Activated T-cell treated with anti-CD3 and anti-CD28 coated beads for 4 hours (primary cell): ENCODE results near the gene SNRNP25.
A peak's percentile ranks its signal among the peaks of the same experiment; 100 is the strongest.

Experiments used
- DNase-seq: peaks from one replicate; pipeline ENCODE4 v3.0.0-alpha.2; 2020

Gene SNRNP25

DNA sequence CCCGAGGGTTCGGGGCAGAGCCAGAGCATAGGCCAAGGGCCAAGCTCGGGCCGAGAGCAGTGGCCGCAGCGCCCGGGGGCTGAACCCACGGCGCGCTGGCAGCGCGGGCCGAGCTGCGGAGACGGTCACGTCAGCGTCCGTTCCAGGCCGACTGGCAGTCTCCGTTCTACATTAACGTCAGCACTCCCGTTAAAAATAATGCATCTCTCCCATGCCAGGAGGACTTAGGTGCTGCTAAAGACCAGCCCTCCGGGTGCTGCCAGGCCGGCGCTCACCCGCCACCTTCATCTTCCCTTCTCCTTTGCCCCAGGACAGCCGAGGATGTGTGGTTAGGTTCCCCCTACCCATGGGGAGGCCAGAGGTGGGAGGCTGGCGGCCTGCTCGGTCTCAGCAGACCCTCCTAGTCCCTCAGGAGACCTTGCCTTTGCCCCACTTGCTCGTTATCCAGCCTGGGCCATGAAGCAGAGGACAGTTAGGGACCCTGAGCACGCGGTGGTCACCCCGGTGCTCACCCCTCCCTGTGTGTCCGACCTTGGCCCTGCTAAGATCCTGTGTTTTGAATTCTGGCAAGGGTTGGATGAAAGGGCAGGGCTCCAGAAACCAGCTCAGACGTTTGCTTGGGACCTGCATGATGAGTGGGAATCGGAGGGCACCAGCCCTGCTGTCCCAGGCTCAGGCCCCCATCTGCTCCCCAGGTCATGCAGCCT lies 25.0 kb downstream of the SNRNP25 start:
- no peak for DNase-seq

DNA sequence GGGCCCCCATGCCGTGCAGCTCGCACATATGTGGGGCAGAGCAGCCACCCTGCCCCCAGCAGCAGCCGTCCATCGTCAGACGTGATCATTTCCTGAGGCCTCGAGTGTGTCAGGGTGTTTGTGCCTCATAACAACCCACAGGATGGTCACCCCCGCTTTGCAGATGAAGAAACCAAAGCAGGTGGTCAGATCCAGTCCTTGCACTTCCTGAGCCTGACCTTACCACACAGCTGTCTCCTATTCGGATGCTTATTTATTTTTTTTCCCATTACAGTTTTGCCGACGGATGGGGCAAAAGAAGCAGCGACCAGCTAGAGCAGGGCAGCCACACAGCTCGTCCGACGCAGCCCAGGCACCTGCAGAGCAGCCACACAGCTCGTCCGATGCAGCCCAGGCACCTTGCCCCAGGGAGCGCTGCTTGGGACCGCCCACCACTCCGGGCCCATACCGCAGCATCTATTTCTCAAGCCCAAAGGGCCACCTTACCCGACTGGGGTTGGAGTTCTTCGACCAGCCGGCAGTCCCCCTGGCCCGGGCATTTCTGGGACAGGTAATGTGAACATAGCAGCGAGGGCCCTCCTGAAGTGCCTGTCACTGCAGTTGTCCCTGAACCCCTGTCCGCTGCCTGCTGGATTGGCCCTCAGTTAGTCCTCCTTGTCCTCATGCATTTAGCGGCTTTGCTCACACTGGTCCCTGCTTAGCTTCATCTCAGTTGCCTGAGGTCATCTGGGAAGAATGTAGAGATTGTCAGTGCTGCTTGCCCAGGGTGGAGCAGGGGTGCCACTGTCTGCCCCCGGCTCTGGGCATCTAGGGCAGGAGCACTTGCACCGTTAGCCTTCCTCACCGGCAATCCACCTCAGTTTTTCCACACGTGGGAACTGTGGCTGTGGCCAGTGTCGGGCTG lies 25.8 kb downstream of the SNRNP25 start:
- no peak for DNase-seq

DNA sequence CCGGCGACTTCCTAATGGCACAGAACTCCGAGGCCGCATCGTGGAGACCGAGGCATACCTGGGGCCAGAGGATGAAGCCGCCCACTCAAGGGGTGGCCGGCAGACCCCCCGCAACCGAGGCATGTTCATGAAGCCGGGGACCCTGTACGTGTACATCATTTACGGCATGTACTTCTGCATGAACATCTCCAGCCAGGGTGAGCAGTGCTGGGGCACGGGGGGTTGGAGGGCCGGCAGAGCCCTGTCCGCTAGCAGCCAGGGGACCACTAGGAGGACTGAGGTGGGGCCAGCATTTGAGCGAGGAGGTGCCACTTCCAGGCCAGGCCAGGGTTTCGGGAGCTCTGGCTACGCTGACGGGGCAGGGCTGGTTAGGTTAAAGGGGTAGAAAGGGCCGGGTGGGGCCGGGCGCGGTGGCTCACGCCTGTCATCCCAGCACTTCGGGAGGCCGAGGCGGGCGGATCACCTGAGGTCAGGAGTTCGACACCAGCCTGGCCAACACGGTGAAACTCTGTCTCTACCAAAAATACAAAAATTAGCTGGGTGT lies 29.5 kb downstream of the SNRNP25 start:
- DNase-seq = no peak

DNA sequence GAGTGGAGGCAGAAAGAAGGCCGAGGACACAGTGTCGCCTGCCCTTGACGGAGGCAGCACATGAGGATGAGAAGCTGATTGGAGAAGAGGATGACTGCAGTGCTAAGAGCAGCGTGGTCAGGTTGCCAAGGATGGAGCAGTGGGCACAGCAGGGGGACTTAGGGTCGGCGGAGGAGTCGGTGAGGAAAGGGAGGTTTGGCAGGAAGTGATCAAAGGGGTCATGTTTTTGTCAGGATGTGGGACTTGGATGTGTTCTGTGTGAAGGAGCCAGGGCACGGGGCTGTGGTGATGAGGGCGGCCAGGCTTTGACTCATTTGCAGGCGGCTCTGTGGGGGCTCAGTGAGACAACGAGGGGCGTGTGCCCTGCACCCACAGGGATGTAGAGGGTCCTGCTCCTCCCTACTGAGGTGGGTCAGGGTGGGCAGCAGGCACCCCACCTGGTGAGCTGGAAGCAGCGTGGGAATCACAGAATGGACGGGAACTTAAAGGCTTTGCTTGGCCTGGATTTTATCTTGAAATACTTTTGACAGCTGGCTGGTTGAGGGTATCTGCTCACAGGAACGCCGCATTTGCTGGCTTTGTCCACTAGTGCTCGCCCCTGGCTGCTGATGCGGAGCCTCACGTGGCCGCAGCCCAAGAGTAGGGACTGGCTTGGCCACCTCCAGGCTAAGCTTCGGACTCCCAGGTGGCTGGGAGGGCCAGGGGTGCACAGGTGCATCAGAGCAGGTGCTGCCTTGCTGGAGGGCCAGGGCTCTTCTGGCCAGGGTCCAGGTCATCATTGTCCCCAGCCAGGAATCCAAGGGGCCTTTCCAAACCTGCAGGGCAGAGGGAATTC lies 30.4 kb downstream of the SNRNP25 start:
- DNase-seq = no peak

DNA sequence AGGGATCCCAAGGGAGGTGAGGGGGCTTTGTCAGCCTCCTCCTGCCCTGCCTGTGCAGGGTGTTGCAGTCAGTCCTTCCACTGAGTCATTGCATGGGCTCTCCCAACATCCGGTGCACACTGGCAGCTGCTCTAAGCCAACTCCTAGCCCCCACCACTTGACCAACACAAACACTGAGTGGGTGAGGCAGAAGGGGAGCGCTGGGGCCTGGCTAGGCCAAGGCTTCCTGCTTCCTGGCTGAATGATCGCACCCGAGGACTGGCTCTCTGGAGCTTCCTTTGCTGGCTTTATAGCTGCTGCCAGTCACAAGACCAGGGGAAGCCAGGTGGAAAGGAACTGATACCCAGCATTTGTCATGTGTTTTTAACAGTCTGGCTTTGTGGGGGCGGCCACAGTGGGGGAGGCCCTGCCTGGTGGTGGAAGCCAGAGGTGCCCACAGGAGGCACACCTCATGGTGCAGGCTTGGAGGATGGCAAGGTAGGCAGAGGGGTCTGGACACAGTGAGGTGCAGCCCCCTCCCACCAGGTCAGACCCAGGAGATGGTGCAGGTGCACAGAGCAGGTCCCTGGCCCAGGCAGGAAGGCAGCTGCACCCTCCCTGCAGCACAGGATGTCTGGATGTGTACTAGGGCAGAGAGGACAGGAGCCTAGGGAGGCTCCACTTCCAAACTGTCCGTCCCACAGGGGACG lies 31.2 kb downstream of the SNRNP25 start:
- DNase-seq = peak; percentile 31

DNA sequence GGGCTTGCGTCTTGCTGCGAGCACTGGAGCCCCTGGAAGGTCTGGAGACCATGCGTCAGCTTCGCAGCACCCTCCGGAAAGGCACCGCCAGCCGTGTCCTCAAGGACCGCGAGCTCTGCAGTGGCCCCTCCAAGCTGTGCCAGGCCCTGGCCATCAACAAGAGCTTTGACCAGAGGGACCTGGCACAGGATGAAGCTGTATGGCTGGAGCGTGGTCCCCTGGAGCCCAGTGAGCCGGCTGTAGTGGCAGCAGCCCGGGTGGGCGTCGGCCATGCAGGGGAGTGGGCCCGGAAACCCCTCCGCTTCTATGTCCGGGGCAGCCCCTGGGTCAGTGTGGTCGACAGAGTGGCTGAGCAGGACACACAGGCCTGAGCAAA lies 31.8 kb downstream of the SNRNP25 start:
- no peak for DNase-seq

DNA sequence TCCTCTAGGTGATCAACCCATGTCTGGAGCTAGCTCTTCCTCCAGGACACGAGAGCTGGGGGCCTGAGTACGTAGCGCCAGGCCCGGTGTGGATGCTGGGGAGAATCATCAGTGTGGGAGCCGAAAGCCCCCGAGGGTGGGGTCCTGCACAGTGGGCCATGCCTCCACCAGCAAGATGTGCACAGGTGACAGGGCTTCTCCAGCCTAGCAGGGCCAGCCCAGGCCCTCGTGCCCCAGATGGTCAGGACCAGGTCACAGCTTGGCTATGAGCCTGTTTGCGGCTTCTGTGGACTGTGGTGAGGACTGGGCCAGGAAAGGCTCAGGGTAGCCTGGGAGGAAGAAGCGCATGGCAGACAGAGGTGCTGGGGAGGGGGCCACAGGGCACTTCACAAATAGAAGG lies 32.2 kb downstream of the SNRNP25 start:
- DNase-seq = no peak

DNA sequence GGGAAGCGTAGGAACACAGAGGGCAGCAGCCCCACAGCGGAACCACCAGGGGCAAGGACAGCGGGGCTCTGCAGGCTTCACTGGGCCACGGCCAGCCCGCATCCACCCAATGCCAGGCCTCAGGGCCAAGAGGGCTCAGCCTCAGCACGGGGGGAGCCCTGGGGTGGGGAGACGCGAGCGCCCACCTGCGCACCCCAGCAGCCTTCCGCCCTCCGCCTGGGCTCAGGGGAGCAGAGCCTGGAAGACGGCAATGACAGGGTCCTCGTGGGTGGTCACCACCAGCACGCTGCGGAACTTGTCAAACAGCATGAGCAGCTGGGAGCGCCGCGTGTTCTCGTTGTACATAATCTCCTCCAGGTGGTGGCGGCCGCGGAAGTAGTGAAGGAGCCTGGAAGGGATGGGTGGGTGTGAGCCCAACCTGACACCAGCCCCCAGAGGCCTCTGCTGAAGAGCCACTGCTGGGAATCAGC lies 32.9 kb downstream of the SNRNP25 start:
- no peak for DNase-seq

DNA sequence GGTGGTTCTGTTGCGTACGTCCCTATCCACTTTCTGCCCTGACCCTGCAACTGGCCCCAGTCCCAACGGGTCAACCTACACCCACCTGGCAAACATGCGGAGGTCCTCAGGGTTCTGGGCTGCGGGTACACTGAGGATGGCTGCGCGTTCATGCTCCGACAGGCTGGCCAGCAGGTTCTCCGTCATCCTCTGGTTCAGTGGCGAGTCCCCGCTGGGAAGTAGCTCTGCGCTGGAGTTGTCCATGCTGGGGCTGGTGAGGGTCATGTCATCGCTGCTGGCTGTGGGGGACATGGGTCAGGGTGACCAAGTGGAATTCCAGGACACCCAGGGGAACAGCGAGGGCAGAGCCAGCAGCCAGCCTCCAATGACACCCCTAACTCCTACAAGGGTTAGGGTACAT lies 35.0 kb downstream of the SNRNP25 start:
- DNase-seq = no peak

DNA sequence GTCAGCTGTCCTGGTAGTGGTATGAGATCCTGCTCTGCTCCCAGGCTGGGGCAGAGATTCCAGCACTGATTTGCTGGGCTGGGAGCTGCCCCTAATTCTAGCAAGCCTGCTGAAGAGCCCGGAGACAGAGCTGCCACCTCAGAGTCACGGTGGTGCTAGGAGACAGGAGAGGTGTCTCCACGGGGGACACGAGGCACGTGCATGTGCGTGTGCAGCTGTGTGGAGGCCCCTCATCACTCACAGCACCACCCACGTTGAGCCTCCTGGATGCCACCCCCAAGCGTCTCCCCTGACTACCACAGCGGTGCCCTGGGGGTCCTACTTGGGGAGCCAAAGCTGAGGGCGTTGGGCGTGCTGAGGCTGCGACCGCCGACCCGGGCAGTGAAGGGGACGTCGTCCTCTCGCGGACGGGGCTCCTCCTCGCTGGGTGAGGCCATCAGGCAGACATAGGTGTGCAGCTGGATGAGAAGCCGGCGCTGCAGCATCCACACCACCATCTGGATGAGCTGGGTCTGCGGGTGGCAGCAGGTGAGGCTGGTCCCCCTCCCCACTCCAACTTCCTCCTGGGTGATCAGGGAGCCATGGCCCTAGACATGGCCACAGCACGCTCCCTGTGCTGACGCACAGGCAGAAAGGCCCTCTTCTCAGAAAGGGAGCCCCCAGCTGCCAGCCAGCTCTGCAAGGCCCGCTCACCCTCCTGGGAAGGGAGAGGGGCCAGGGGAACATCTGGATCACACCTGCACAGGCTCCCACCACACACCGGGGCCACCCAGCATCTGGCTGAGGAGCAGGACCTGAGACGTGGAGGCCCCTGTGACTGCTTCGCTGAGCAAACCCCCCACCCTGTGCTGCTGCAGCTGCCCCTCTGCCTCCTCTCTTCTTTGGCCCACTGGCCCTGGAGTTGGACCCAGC lies 36.0 kb downstream of the SNRNP25 start:
- no peak for DNase-seq

DNA sequence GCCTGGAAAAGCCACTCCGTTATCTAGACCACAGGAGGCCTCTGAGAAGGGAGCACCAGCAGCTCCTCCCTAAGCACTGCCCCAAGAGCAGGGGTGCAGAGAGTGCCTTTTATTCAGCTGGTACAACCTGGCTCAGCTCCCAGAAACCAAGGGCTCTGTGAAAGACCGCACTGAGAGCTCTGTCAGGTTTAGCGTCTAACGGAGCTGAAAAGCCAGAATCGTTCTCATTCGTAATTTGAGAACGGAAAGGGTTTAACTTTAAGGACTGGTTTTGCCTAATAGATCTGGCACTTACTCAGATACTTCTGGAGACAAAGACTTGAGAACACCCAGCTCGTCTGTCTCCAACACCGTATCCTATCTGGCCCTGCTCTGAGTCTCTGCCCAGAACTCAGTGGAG lies 37.9 kb downstream of the SNRNP25 start:
- DNase-seq = no peak

DNA sequence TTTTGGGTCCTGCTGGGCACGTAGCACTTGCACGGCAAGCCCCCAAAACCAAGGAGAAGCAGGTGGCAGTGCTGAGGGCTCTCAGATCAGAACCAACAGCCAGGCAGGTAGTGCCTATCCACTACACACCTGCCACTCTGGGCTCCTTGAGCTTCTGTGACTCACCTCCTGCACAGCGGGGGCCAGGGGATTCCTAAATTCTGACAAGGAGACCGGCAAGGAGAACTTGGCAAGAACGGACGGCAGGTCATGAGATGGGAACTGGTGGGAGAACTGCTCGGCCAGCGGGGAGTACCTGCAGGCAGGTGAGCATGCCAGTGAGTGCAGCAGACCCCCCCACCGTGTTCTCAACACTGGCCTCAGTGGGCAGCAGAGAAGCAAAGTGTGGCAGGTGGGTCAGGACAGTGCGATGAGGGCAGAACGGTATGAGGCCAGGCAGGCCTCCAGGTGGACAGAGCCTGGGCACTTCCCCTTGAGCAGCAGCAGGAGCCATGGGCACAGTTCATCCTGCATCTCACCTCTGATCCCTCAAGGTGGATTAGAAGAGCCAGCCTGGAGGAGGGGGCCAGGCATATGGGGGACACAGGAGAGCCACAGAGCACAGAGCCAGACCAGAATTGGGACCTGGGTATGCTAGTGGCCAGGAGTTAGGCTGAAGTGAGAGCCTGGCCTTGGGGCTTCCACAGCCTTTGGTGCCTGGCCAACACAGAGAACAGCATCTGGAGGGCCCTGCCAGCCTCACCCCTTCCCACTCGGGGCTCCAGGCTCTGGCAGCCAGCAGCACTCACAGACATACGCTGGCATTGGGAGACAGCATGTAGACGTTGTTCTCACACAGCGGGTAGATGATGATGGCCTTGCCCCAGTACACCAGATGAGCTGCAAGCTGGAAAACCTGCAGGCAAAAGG lies 39.1 kb downstream of the SNRNP25 start:
- no peak for DNase-seq

DNA sequence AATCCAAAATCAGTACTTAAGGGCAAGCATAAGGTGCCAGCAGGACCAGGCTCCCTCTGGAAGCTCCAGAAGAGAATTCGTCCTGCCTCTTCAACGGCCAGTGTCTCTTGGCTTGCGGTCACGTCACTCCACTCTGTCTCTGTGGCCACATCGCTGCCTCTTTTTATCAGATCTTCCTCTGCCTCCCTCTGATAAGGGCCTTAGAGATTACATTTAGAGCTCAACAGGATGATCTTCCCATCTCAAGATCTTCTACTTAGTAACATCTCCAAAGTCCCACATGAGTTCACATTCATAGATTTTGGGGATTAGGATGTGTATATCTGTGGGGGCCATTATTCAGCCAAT lies 41.3 kb downstream of the SNRNP25 start:
- no peak for DNase-seq

DNA sequence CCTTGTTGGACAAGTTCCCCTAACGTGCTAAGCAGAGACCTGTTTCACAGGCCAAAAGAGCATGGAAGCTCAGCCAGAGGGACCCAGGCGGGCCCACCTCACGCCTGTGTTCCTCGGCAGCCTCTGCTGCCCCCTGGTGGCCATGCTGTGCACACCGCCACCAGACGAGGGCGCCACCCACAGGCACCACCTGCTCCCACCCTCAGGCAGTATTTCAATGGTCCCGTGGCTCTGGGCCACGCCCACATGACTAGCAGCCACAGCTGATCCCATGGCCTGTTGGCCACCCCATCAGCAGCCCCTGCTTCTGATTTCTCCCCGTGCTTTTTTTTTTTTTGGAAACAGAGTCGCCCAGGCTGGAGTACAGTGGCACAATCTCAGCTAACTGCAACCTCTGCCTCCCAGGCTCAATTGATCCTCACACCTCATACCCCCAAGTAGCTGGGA lies 43.3 kb downstream of the SNRNP25 start:
- peak; percentile 84 for DNase-seq

DNA sequence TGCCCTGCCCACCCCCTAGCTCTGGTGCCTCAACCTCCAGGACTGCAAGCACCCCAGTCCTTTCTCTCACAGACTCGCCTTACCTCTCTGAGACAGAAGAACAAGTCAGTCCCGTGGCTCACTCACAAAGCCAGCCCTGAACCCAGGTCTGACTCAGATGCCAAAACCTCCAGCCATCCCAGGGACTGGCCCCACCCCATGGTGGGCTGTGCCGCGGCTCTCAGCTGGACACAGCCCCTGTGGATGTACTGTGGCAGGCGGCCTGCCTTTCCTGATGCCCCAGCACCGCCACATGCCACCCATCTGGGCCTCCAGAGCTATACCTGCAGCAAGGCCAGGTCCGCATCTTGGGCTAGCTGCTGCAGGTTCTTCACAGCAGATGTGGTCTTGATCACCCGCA lies 44.2 kb downstream of the SNRNP25 start:
- no peak for DNase-seq

DNA sequence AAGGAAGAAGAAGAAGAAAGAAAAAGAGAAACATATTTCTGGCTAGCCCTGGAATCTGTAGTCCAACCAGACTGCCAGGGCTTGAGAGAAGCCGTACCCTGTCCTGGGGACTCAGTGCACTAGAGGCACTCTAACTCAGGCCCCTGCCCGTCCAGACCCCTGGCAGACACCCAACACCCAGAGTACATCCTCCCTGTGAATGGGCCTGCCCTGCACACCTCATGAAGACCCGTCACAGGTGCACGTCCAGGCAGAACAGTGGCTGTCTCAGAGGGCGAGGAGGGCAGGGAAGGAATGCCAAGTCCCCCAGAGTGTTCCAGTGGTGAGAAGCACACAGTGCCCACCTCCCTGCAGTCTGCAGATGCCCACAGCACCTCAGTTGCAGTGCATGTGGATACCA lies 47.4 kb downstream of the SNRNP25 start:
- no peak for DNase-seq

DNA sequence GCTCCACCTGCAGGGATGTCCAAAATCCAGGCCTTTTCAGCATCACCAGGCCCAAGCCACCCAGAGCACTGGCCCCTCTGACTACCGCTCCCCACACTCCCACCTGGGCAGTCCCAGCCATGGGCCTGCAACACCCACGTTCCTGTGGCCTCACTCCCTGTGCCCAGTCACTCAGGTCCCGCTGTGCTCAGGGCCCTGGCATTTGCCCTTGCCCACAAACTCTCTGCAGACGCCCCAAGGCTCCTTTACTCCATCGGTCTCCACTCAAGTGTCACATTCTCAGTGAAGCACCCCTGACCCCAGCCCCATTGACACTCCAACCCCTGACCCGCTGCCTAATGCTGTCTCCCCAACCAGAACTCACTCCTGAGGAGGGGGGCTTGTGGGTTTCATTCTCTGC lies 48.0 kb downstream of the SNRNP25 start:
- DNase-seq = no peak

DNA sequence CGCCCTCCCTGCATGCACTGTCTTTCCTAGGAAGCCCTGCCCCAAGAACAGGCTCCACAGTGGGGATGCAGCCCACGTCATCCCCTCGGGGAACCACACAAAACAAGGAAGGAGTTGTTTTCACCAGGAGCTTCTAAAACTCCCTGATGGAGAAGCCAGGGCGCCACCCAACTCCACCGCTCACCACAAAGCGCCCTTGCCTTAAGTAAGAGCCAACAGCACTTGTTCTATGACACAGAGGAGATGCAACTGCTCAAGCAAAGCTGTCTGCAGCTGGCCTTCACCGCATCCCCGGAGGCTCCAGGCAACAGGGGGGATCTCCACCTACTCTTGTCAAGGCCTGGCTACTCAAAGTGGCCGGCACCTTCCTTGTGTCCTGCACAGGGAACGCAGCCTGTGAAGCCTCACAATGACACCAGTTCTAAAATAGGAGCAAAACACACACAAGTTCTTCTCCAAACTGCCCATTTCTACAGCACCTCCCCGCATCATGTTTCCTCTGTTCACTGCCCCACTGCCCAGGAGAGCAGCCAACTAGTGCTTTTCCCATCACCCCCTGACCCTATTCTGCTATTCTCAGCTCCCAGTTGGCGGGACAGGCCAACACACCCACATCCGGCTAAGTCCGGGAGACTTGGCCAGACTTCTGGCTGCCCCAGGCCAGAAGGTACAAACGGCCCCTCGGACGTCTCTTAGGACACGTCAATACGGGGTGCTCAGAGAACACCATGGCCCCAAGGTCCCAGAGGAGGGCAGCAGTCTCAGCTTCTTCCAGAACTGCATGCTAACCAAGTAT lies 48.6 kb downstream of the SNRNP25 start:
- DNase-seq = no peak

DNA sequence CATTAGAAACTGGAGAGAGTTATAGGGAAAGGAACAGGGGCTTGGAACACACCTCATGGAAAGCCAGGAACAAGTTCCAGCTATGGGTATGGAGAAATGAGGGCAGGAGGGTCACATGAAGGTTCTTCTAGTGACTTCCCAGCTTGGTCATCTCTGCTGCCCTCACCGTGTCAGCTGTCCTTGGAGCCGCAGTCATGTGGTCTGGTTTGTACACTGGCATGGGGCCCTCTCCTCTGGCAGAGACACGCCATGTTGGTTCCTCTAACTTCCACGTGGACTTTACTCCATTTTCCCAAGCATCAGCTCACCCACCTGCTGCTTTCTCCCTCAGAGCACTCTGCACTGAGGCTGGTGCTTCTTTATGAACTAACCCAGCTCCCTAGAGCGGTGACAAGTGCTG lies 50.7 kb downstream of the SNRNP25 start:
- no peak for DNase-seq
